ENCODE results near the gene MGP. TPM values are rescaled to one million over a fixed set of nuclear protein-coding genes. Genes with fewer than 3 reads are reported as not detected.

The MGP gene
- total RNA-seq, 1 experiment from 2014 or later, result 0.72 TPM

GRCh38 chr12:14871247-14871646, 14.4 kb downstream of the MGP start:
- no peaks in the 10 kb centered on the region for H3K9me3 ChIP-seq (ENCODE audit: control insufficient read depth, insufficient read depth, low read depth, low read length)
- POLR2A ChIA-PET, result no interaction called here
- H3K36me3 ChIP-seq (ENCODE audit: control insufficient read depth, insufficient read depth, low read length), result no peaks in the 10 kb centered on the region
- H3K27me3 ChIP-seq (ENCODE audit: control insufficient read depth, insufficient read depth, low read length), result no peaks in the 10 kb centered on the region
- no peak for DNase-seq (ENCODE audit: low read depth, low spot score)
- H3K27ac ChIP-seq (ENCODE audit: low read length), result no peak overlapping the region
- no peak for ATAC-seq
- CTCF ChIA-PET, result no interaction called here
- H3K4me1 ChIP-seq (ENCODE audit: control insufficient read depth, insufficient read depth, low read length), result no peaks in the 10 kb centered on the region
- TF ChIP-seq TCF7L2 (IDR thresholded peaks at IDR 0.05; ENCODE audit: low read depth, low read length) (no peak), REST (IDR thresholded peaks at IDR 0.05; ENCODE audit: insufficient read depth in 1 of 2, low read depth in 2 of 2, low read length in 1 of 2) (no peak), SIN3A (IDR thresholded peaks at IDR 0.05; ENCODE audit: borderline replicate concordance, insufficient read depth, low read depth, low read length) (no peak), POLR2AphosphoS5 (IDR thresholded peaks at IDR 0.05; ENCODE audit: low read depth, low read length) (no peak), CTCF (IDR thresholded peaks at IDR 0.05) (no peak)
- intact Hi-C loops (cut with micrococcal nuclease; ENCODE audit: unreplicated experiment) (no loop called here), in situ Hi-C loops (cut with HindIII; ENCODE audit: low pct_unique_long_range_greater_than_20kb, low sequenced_read_pairs) (no loop called here)
- no peak overlapping the region for H3K4me3 ChIP-seq (ENCODE audit: low read depth in 2 of 2, low read length in 2 of 2)
- BruUV-seq (replicated peaks), result no TSS peak

- intact Hi-C loops (cut with micrococcal nuclease; ENCODE audit: unreplicated experiment), result no loop called here
- no peaks in the 10 kb centered on the region for H3K9me3 ChIP-seq (ENCODE audit: control insufficient read depth, insufficient read depth, low read depth, low read length)
- ATAC-seq (no peak), DNase-seq (ENCODE audit: low read depth, low spot score) (no peak)
- H3K27ac ChIP-seq (ENCODE audit: low read length), result no peak overlapping the region
- TF ChIP-seq SIN3A (IDR thresholded peaks at IDR 0.05; ENCODE audit: borderline replicate concordance, insufficient read depth, low read depth, low read length) (no peak), REST (IDR thresholded peaks at IDR 0.05; ENCODE audit: insufficient read depth in 1 of 2, low read depth in 2 of 2, low read length in 1 of 2) (no peak), CTCF (IDR thresholded peaks at IDR 0.05) (no peak), POLR2AphosphoS5 (IDR thresholded peaks at IDR 0.05; ENCODE audit: low read depth, low read length) (no peak), TCF7L2 (IDR thresholded peaks at IDR 0.05; ENCODE audit: low read depth, low read length) (no peak)
- no peaks in the 10 kb centered on the region for H3K4me1 ChIP-seq (ENCODE audit: control insufficient read depth, insufficient read depth, low read length)
- H3K27me3 ChIP-seq (ENCODE audit: control insufficient read depth, insufficient read depth, low read length), result no peaks in the 10 kb centered on the region
- ChIA-PET POLR2A (interaction anchor here (0.6 kb wide), 1 partner anchor 687 kb away, joined by 5 read pairs; no protein-coding TSS in a partner anchor), CTCF (no interaction called here)
- no peak overlapping the region for H3K4me3 ChIP-seq (ENCODE audit: low read depth in 2 of 2, low read length in 2 of 2)
- H3K36me3 ChIP-seq (ENCODE audit: control insufficient read depth, insufficient read depth, low read length), result no peaks in the 10 kb centered on the region
- no TSS peak for BruUV-seq (replicated peaks)
- in situ Hi-C loops (cut with HindIII; ENCODE audit: low pct_unique_long_range_greater_than_20kb, low sequenced_read_pairs), result no loop called here
Observed at GRCh38 chr12:14868916-14869506, 16.6 kb downstream of the MGP start.

All from Panc1 (cell line).